ENCODE results near the gene PANX2.
A peak's percentile ranks its signal among the peaks of the same experiment; 100 is the strongest.

PANX2 gene

DNA sequence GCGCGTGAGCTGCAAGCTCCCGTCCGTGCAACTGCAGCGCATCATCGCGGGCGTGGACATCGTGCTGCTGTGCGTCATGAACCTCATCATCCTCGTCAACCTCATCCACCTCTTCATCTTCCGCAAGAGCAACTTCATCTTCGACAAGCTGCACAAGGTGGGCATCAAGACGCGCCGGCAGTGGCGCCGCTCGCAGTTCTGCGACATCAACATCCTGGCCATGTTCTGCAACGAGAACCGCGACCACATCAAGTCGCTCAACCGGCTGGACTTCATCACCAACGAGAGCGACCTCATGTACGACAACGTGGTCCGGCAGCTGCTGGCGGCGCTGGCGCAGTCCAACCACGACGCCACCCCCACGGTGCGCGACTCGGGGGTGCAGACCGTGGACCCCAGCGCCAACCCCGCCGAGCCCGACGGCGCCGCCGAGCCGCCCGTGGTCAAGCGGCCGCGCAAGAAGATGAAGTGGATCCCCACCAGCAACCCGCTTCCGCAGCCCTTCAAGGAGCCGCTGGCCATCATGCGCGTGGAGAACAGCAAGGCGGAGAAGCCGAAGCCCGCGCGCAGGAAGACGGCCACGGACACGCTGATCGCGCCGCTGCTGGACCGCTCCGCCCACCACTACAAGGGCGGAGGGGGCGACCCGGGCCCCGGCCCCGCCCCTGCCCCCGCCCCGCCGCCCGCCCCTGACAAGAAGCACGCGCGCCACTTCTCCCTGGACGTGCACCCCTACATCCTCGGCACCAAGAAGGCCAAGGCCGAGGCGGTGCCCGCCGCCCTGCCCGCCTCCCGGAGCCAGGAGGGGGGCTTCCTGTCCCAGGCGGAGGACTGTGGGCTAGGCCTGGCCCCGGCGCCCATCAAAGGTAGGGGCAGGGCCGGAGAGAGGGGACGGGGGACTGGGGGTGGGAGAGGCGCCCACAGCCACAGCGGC, 7.3 kb downstream of the PANX2 start:
- Histone ChIP-seq H3K36me3 (ENCODE audit: low read depth) (no peaks in the 10 kb centered on the region), H3K4me3 (ENCODE audit: severe bottlenecking) (no peak overlapping the region), H3K27me3 (ENCODE audit: insufficient read depth, poor library complexity, severe bottlenecking) (no peaks in the 10 kb centered on the region), H3K9me3 (ENCODE audit: severe bottlenecking) (no peaks in the 10 kb centered on the region), H3K27ac (ENCODE audit: poor library complexity, severe bottlenecking) (no peak overlapping the region), H3K4me1 (ENCODE audit: insufficient read depth, poor library complexity, severe bottlenecking) (no peaks in the 10 kb centered on the region)
- TF ChIP-seq, protein P1, sequence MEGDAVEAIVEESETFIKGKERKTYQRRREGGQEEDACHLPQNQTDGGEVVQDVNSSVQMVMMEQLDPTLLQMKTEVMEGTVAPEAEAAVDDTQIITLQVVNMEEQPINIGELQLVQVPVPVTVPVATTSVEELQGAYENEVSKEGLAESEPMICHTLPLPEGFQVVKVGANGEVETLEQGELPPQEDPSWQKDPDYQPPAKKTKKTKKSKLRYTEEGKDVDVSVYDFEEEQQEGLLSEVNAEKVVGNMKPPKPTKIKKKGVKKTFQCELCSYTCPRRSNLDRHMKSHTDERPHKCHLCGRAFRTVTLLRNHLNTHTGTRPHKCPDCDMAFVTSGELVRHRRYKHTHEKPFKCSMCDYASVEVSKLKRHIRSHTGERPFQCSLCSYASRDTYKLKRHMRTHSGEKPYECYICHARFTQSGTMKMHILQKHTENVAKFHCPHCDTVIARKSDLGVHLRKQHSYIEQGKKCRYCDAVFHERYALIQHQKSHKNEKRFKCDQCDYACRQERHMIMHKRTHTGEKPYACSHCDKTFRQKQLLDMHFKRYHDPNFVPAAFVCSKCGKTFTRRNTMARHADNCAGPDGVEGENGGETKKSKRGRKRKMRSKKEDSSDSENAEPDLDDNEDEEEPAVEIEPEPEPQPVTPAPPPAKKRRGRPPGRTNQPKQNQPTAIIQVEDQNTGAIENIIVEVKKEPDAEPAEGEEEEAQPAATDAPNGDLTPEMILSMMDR (IDR thresholded peaks at IDR 0.05; ENCODE audit: poor library complexity, severe bottlenecking), result no peak
- ATAC-seq (ENCODE audit: low read depth) (no peak), DNase-seq (ENCODE audit: low spot score) (no peak)

DNA sequence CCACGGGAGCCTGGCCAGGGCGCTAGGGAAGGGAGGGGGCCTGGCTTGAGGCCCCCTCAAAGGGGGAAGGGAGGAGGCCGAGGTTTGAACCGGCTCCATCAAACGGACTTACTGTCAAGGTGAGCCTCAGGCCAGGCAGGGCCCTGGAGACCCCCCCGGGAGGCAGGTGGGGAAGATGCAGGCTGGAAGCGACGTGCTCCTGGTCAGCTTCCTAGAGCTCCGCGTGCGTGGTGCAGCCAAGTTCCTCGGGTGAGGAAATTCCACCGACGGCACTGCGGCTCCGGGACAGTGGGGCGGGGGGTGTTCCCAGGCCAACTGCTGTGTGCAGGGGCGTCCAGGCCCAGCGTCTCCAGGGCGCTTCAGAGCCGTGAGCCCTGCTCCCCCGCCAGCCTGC, 7.9 kb downstream of the PANX2 start:
- ATAC-seq (ENCODE audit: low read depth) (no peak), DNase-seq (ENCODE audit: low spot score) (no peak)
- Histone ChIP-seq H3K9me3 (ENCODE audit: severe bottlenecking) (no peaks in the 10 kb centered on the region), H3K4me3 (ENCODE audit: severe bottlenecking) (no peak overlapping the region), H3K27ac (ENCODE audit: poor library complexity, severe bottlenecking) (no peak overlapping the region), H3K4me1 (ENCODE audit: insufficient read depth, poor library complexity, severe bottlenecking) (no peaks in the 10 kb centered on the region), H3K36me3 (ENCODE audit: low read depth) (no peaks in the 10 kb centered on the region), H3K27me3 (ENCODE audit: insufficient read depth, poor library complexity, severe bottlenecking) (no peaks in the 10 kb centered on the region)
- TF ChIP-seq, protein P1 (IDR thresholded peaks at IDR 0.05; ENCODE audit: poor library complexity, severe bottlenecking), result no peak

DNA sequence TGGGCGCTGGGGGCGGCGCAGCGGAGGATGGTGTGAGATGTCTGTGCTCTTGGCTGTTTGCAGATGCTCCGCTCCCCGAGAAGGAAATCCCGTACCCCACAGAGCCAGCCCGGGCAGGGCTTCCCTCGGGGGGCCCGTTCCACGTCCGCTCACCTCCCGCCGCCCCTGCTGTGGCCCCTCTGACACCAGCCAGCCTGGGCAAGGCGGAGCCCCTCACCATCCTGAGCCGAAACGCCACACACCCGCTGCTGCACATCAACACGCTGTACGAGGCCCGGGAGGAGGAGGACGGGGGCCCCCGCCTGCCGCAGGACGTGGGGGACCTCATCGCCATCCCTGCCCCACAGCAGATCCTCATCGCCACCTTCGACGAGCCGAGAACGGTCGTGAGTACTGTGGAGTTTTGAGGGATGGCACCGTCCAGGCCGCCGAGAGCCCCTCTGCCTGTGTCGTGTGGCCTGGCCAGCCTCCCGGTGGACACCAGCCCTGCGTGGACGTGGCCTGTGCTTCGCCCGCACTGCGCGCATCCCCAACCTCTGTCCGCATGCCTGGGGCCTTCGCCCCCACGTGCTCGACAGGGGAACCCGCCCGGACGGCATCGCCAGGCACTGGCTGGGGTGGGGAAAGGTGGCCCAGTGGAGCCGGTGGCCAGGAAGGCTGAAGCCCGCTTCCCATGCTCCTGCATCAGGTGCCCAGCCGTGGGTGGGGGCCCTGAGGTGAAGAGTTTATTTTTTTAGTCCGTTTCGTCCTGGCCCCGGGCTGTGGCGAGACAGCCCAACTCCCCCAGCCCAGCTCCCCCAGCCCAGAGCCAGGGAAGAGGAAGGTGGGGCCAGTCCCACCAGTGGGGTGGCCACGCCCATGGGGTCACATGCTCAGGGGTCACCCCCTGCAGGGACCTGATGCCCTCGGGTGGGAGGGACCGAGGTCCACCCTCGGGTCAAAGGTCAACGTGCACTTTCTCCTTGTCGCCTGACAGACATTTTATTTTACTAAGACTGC, 8.6 kb downstream of the PANX2 start:
- H3K27me3 ChIP-seq (ENCODE audit: insufficient read depth, poor library complexity, severe bottlenecking), result no peaks in the 10 kb centered on the region
- no peaks in the 10 kb centered on the region for H3K4me1 ChIP-seq (ENCODE audit: insufficient read depth, poor library complexity, severe bottlenecking)
- no peaks in the 10 kb centered on the region for H3K9me3 ChIP-seq (ENCODE audit: severe bottlenecking)
- DNase-seq (ENCODE audit: low spot score), result peak; percentile 55
- TF ChIP-seq, protein P1 (IDR thresholded peaks at IDR 0.05; ENCODE audit: poor library complexity, severe bottlenecking), result no peak
- no peak for ATAC-seq (ENCODE audit: low read depth)
- no peak overlapping the region for H3K4me3 ChIP-seq (ENCODE audit: severe bottlenecking)
- no peaks in the 10 kb centered on the region for H3K36me3 ChIP-seq (ENCODE audit: low read depth)
- H3K27ac ChIP-seq (ENCODE audit: poor library complexity, severe bottlenecking), result no peak overlapping the region

DNA sequence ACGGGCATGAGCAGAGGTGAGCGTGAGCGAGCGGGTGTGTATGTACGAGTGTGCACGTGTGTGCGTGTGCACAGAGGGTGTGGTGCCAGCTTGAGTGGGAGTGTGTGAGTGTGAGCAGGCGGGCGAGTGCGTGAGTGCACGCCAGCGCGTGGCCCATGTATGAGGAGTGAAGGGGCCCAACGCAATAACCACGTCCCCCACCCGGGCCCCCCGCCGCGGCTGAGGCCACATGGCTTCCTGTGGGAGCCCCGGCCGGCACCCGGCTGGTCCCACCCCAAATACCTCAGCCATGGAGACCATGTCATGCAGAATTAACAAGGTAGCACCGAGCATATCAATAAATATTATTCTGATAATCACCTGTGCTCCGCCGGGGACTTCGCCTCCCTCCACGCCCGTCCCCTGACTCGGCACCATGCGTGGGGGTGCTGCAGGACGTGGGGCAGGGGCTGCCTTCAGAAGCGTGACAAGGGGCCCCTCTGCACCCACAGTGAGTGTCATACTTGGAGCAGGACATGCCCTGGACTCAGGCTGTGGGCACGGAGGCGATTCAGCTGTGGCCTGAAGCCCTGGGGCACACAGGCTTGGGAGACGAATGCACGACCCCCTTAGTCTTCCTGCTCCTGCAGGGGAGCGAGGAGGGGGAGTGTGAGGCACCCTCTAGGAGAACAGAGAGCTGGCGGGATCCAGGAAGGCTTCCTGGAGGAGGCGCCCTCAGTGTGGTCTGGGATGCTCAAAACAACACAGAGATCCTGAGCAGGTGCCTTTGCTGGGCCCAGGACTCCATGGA, 9.6 kb downstream of the PANX2 start:
- no peak overlapping the region for H3K4me3 ChIP-seq (ENCODE audit: severe bottlenecking)
- peak; percentile 52 for DNase-seq (ENCODE audit: low spot score)
- no peak overlapping the region for H3K27ac ChIP-seq (ENCODE audit: poor library complexity, severe bottlenecking)
- H3K4me1 ChIP-seq (ENCODE audit: insufficient read depth, poor library complexity, severe bottlenecking), result no peaks in the 10 kb centered on the region
- no peak for ATAC-seq (ENCODE audit: low read depth)
- H3K36me3 ChIP-seq (ENCODE audit: low read depth), result no peaks in the 10 kb centered on the region
- no peaks in the 10 kb centered on the region for H3K27me3 ChIP-seq (ENCODE audit: insufficient read depth, poor library complexity, severe bottlenecking)
- H3K9me3 ChIP-seq (ENCODE audit: severe bottlenecking), result no peaks in the 10 kb centered on the region
- TF ChIP-seq, protein P1 (IDR thresholded peaks at IDR 0.05; ENCODE audit: poor library complexity, severe bottlenecking), result no peak

Measured in RWPE2 (cell line).